Measurements from ENCODE around the gene DNAJC21.
A peak's percentile ranks its signal among the peaks of the same experiment; 100 is the strongest.
"Not testable (repeated sequence)": the region's sequence is repeated elsewhere in the genome, so short reads cannot be mapped to it uniquely, and the experiment has no call there.

Gene DNAJC21

GRCh38 chr5:34929134-34929719, at the start of gene DNAJC21:
TSS of gene DNAJC21 (plus strand) at chr5:34929559. CDS start at chr5:34929820, 261 bp downstream.
- peak; percentile 97 for DNase-seq

GRCh38 chr5:34881246-34881645, 48.1 kb upstream of the DNAJC21 start:
- DNase-seq, result no peak

GRCh38 chr5:34886392-34887119, 42.8 kb upstream of the DNAJC21 start:
- no peak for DNase-seq

GRCh38 chr5:34889394-34889793, 40.0 kb upstream of the DNAJC21 start:
- no peak for DNase-seq

- DNase-seq, result peak; percentile 98
Observed at GRCh38 chr5:34891981-34892380, 37.4 kb upstream of the DNAJC21 start.

GRCh38 chr5:34892414-34892813, 36.9 kb upstream of the DNAJC21 start:
- no peak for DNase-seq

GRCh38 chr5:34894716-34895115, 34.6 kb upstream of the DNAJC21 start:
- DNase-seq, result no peak

GRCh38 chr5:34895641-34896419, 33.5 kb upstream of the DNAJC21 start:
- no peak for DNase-seq

- peak; percentile 8 for DNase-seq
Observed at GRCh38 chr5:34897646-34898045, 31.7 kb upstream of the DNAJC21 start.

- DNase-seq, result peak; percentile 78
Observed at GRCh38 chr5:34898258-34898895, 31.0 kb upstream of the DNAJC21 start.

- DNase-seq, result no peak
Observed at GRCh38 chr5:34899066-34899465, 30.3 kb upstream of the DNAJC21 start.

- no peak for DNase-seq
Observed at GRCh38 chr5:34900652-34901051, 28.7 kb upstream of the DNAJC21 start.

GRCh38 chr5:34903260-34903659, 26.1 kb upstream of the DNAJC21 start:
- DNase-seq, result no peak

- peak; percentile 22 for DNase-seq
Observed at GRCh38 chr5:34905564-34905963, 23.8 kb upstream of the DNAJC21 start.

- DNase-seq, result peak; percentile 40
Observed at GRCh38 chr5:34913072-34913471, 16.3 kb upstream of the DNAJC21 start.

GRCh38 chr5:34914671-34915138, 14.7 kb upstream of the DNAJC21 start:
- no peak for DNase-seq

- DNase-seq, result peak; percentile 96
Observed at GRCh38 chr5:34915139-34915855, 14.1 kb upstream of the DNAJC21 start, which contains the start of the genes BRIX1 and RAD1. TSS of gene BRIX1 (plus strand) at chr5:34915711. CDS start at chr5:34915739, 28 bp downstream. TSS of gene RAD1 (minus strand) at chr5:34915504. CDS start at chr5:34914892, 612 bp downstream.

- no peak for DNase-seq
Observed at GRCh38 chr5:34915856-34916192, 13.5 kb upstream of the DNAJC21 start.

- DNase-seq, result no peak
Observed at GRCh38 chr5:34916518-34916917, 12.8 kb upstream of the DNAJC21 start.

- DNase-seq, result no peak
Observed at GRCh38 chr5:34918025-34918424, 11.3 kb upstream of the DNAJC21 start.

GRCh38 chr5:34919077-34919476, 10.3 kb upstream of the DNAJC21 start:
- no peak for DNase-seq

GRCh38 chr5:34923256-34923655, 6.1 kb upstream of the DNAJC21 start:
- DNase-seq, result not testable (repeated sequence)
